NCI-H524 (cell line): ENCODE measurements around the gene GPC6.
A peak's percentile ranks its signal among the peaks of the same experiment; 100 is the strongest.

ENCODE experiments used
- DNase-seq, 2 experiments: peaks; one replicate each; lab custom pipeline; 2025; lab: John Stamatoyannopoulos, UW

GPC6 gene

DNA sequence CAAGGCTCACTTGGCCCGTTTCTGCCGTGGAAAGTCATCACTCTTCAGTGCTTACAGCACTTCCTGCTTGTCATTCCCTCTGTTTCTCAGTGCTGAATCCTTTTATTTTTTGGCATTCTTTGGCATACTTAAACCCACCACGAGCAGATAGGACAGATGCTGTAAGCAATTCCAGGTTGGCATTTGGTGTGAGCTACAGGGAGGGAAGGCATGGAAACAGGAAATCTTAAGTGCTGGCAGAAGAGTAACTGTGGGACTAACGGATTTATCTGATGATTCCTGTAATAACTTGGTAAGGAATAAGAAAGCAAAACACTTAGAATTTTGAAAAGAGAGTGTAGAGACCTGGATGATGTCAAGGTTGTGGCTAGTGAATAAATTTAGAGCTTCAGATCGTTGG, 273.4 kb downstream of the GPC6 start:
- DNase-seq, result peak in 1 of 2 experiments; percentile 57

DNA sequence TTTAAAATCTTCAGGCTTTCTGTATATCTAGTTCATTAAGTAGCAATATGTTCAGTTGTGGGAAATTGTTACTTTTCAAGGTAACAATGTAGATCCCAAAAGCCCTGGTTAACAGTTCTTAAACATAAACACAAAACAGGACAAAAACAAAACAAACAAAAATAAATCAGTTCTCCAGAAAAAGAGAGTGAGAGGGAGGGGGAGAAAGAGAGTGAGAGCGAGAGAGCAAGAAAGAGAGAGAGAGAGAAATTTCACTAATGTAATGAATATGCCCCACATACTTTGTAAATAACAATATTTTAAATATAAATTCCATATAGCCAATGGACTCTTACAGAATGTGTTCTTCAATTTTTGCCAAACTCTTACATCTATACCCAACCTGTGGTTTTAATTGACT, 275.5 kb downstream of the GPC6 start:
- DNase-seq, result no peak

DNA sequence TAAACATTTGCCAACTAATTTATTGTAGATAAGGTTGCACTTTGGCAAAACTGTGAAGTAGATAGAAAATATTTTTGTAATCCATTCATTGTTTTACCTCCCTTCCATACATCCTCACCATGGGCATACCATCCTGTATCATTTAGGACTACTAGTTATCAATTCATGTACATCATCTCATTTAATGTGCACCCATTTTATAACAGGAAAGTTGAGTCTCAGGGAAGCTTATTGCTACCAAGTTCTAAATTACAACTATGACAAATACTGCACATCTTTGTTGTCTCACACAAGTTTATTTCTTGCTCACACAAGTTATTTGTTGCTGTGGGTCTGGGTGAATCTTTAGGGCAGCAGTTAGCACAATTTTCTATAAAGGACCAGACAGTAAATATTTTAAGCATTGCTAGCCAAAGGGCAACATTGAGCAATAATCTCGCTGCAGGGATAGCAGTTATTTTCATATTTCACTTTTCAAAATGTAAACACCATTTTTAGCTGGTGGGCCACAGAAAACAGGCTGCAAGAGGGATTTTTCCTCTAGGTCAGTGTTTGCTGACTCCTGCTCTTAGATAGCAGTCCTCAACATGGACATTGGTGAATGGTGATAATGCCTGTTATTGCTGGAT, 276.5 kb downstream of the GPC6 start:
- no peak for DNase-seq

DNA sequence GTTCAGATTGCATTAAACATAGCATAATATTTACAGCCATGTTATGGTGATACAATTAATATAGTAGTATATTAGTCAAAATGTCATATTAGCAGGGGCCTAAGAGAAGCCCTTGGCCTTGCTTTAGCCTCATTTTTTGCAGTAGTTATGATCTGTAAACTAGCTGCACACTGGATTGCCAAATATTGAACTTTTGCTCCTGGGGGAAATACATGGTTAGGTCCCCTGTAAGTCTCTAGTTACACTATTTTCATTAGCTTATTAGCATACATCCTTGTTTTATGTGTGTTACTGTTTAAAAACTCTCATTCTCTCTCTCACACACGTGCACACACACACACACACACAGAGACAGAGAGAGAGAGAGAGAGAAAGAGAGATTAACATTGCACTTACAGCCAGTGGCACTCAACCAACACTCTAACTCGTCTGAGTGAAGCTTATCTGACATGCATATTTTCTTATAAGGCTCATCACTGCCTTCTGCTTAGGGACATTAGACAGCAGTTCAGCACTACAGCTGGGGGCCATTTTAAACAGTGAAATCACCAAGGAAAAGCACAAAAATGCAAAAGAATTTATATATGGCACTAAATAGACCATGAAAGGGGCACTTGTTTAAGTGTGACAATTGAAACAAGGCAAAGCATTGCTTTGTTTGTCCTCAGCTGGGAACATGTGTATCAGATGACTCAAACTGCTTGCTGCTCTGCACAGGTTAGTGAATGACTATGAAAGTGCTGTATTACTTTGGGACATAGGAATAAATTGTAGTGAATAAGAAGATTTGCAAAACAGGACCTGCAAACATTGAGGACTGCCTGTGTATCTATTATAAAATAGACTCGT, 278.7 kb downstream of the GPC6 start:
- DNase-seq, result peak; percentile 21 to 68

DNA sequence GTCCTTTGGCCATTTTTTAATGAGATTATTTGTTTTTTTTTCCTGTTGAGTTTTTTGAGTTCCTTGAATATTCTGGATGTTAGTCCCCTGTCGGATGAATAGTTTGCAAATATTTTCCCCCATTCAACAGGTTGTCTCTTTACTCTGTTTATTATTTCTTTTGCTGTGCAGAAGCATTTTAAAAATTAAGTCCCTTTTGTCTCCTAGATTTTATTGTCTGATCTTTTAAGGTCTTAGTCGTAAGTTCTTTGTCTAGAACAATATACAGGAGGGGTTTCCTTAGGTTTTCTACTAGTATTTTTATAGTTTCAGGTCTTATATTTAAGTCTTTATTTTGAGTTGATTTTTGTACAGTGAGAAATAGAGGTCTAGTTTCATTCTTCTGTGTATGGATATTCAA, 284.4 kb downstream of the GPC6 start:
- no peak for DNase-seq

DNA sequence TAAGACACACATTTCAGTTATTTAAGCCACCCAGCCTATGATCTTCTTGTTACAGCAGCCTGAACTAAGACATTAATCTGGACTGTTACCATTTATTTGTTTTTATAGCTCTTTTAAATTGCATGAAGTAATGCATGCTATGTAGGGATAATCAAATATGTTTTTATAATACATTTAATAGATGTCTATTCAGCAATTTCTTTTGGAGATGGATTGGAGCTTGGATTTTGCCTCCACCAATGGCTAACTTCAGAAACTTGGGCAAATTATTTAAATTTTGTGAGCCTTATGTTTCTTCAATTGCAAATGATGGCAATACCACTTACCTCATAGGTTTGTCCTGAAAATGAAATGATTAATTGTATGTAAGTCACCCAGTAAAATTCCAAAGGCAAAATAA, 288.7 kb downstream of the GPC6 start:
- DNase-seq, result no peak

DNA sequence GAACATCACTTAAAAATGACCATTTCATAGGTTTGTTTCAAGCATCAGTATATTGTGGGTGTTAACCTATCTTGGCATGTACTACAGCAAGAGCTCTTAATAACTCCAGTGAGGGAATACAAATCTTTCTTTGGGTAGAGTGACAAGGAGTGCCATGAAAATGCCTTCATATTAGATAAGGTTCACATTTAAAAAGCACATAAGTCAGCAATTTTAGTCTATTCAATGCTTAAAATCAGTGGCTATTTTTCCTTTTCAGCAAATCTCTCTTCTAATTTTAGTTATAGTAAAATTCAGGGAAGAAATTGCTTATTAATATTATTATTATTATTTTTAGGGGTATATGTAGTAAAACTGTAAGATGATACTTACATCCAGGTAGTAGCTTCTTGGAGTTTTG, 291.1 kb downstream of the GPC6 start:
- DNase-seq, result no peak

DNA sequence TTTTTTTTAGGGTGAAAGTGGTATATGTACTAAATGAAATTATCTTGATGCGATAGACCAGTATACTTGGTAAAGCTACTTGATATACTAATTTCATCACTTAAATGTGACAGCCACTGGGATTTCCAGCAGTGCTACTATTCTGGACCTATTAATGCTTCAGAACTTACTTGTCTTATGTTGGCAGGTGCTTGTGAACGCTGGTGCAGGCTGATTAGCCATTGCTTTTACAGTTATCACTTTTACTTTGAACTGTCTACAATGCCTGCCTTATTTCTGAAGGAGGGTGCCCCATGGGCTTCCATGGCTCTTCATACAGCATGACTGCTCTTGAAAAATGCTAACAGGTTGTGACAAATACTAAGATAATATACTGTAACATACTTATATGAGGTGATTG, 294.7 kb downstream of the GPC6 start:
- no peak for DNase-seq

DNA sequence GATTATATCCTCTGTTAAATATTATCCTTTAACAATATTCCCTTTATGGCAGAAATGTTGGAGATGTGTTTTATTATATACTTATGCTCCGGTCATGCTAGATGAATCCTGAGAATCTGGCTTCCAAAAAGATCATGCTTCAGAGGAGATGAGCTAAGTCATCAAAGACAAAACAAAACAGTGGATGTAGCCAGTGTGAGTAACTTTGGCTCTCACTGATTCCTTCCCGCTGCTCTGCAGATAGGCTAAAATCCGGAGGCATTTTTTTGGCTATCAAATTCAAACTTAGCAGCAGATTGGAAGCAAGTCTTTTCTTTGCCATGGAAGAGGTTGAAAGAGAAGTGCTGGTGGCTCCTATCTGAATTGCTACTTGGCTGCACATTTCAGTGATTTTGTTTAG, 295.9 kb downstream of the GPC6 start:
- no peak for DNase-seq

DNA sequence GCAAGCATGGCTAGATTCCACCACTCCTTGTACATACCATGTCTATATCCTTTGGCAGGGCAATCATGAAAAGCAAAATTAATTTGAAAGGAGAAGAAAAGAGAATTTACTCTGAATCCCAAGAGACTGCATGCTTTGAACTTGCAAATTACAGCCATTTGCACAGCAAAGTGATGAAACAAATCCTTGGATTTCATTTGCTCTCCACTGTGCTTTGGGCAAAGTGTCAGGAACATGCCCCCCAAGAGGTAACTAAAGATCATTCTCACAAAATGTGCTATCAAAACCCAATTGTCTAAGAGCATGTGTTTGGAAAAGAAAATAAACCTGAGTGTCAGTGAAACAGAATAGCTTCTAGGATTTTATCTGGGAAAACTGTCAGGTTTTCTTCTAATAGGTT, 298.5 kb downstream of the GPC6 start:
- DNase-seq, result no peak

DNA sequence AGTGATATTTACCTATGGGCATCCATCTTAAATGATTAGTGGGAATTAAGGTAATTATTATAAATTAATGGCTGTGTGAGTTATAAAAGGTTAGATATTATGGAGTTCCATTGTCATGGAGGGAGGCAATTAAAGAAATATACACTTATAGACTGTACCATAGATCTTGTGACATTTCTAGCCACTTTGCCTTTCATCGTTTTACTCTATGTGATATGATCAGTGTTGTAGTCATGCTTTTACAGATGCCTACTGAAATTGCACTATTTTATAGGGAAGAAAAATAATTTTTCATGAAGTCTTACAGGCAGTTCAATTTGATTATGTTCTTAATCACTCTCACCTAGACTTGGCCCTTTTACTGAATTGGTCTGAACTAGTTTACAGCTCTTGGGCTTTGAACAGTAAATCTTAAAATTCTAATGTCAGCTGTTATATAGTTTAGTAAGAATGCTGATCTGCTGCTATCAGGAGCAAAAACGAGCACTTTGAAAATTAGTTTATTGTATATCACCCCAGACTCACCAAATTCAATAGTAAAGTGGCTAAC, 301.2 kb downstream of the GPC6 start:
- no peak for DNase-seq

DNA sequence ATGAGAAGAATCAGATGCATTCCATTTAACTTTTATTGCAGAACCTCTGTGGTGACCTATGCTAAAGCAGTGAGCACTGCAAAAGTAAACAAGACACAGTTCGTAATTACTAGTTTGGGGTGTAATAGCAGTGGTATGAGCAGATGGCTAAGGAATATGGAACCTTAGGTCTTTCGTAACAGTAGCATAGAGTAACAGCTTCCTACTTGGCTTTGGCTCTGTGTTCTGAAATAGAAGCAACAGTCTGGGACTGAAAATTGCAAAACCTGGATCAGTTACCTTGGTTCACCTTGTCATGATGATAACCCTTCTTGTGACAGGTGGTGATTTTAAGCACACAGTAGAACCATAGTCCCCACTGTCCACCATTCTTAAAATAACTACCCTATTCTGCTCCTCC, 303.4 kb downstream of the GPC6 start:
- no peak for DNase-seq

DNA sequence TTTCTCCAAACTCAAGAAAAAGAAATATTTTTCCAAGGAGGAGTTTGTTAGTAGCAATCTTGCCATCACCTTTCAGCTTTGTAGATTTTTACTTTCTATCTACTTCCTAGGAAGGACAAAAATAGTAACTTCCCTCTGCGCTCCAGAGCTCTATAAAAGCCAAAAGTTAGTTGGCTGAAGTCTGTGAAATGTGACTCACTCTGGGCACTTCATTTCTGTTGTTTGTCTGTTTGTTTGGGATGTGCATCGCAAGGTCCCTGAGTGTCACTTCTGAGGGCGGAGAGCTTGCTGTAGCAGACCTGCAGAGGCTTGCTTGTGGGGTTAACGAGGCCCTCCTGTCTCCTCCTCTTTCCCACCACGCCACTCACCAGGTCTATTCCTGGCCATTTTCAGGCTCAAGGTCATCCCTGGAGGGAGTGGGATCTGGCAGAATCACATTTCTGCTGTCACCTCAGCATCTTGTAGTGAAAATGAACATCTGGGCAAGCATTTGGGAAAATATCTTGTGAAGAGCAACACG, 307.6 kb downstream of the GPC6 start:
- DNase-seq, result no peak

DNA sequence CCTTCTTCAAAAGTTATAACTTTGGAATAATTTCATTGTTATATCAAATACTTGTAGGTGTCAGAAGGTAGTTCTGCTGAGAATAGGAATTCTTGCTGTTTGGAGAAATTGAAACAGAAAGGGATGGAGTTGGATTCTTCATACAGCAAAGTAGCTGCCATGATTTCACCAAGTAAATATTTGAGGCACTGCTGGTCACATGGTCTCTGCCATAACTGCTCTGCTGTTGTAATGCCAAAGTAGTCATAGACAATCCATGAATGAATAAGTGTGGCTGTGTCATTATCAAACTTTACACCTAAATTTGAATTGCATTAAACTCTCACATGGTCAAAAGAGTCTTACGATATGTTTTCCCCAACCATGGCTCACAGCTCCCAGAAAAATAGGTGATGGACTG, 308.6 kb downstream of the GPC6 start:
- no peak for DNase-seq

DNA sequence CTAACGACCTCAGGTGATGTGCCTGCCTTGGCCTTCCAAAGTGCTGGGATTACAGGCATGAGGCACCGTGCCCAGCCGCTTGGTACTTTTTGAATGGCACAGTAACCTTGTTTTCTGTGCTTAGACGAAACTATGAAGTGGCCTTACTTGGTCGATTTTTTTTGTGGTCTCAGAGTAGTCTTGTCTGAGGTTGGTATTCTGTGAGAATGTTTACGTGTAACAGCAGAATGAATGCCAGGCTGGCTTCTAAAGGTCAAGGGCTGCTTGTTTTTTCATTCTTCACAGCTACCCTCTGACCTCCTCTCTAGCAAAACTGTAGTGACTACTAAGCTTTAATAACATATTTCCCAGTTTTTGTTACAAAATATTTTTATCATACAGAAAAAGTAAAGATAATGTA, 313.3 kb downstream of the GPC6 start:
- DNase-seq, result no peak

DNA sequence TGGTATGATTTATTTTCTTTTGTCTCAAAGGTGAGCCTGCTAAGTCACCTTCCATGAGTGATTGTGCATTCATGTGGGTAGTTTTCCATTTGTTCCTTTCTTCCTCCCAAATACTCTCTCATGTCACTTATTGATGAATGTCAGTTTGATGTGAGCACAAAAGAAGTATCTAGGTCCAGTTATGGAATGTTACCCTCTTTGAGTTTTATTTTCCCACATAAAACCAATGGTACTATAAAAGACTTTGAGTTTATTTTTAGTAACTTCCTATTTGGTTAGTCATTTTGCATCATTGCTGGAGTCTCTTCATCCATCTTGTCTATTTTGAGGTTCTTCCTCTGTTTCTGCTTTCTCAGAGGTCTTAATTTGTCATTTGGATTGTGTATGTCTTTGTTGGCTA, 321.3 kb downstream of the GPC6 start:
- DNase-seq, result no peak

DNA sequence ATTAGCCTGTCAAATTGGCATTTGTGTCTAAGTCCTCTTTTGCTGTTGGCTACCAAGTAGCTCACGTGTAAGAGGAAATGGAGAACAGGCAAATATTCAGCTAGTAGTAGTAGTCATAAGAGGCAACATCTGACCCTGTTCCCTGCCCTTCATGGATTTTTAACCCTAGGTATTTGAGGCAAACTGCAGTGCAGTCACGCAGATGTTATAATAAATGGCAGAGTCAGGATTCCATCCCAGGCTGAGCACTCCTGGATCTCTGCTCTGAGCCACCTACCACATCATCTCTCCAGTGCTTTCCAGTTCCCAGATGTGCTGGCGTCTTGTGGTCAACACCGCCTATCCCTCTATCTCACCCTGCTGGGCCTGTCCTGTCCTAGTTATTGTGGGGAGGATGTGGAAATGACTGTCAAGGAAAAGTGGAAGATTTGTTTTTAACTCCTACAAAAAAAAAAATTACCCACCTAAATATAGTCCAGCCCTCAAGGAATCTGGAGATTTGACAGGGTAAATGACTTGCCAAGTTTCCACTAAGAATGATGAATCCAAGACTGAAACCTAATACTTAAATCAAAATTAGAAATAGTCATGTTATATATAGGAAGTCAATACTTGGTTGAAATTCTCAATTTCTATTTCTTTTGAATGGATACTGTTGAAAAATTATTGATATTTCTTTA, 322.9 kb downstream of the GPC6 start:
- no peak for DNase-seq

DNA sequence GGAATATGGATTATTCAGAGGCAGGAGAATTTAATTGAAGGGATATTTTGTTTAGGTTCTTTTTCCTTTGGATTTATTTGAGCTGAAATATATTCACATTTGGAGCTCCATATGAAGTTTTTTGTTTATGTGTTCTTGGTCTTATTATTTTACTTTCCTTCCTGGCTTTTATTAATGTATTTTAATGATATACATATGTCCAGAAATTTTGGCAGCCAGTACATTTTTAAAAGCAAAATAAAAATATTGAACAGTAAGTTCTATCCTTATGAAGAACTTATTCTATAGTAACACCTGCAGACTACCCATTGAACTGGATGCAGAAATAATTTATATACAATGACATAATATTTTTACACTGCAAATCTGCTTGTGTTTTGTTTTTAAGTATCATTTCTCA, 323.6 kb downstream of the GPC6 start:
- no peak for DNase-seq

DNA sequence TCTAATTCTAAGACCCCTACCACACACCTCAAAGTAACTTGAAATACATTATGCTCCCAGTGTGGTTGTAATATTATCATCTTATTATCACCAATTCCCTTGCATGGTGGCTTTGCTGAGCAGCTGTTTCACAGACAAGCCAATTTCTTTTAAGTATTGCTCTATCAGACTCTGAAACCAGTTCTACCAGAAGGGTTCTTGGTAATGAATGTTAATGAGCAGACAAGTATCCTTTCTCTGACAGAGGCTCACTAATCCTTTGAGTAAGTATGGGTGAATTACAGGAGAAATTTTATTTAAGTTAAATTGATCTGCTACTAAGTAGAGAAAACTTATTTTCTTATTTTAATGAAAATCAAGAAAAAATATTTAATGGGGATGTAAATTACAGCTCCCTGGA, 326.0 kb downstream of the GPC6 start:
- DNase-seq, result peak; percentile 24 to 87

DNA sequence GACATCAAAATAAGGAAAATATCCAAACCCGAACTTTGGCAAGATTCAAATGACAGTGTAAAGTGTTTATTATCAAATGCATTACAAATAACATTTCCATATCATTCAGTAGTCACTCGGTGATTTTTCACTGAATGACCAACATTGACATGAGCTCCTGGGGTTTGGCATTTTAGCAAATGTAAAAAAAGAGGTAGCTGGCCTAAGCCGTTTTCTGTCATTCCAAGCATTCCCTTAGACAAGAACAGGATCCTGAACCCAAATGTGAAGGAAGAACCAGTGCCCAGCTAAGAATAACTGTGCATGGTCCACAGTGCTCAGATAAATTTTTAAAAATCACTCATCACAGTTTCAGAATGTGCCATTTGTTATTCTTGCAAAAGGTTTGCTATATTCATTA, 327.9 kb downstream of the GPC6 start:
- no peak for DNase-seq

DNA sequence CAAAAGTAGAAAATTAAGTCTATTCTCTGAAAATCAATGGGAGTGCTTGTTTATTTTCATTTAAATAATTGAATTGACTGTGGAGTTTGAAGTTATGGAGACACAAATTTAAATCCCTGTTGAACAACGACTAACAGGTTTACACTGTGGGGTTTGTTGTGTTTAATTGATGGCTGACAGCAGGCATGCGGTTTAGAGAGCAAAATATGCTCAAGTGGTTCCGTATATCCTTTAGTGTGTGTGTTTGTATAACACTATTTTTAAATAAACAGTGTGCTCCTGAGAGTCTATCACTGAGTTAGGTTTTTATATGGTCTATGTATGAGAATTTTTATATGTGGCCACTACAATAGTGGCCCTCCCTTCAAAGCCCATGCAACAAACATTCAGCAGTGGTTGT, 332.0 kb downstream of the GPC6 start:
- DNase-seq, result no peak

DNA sequence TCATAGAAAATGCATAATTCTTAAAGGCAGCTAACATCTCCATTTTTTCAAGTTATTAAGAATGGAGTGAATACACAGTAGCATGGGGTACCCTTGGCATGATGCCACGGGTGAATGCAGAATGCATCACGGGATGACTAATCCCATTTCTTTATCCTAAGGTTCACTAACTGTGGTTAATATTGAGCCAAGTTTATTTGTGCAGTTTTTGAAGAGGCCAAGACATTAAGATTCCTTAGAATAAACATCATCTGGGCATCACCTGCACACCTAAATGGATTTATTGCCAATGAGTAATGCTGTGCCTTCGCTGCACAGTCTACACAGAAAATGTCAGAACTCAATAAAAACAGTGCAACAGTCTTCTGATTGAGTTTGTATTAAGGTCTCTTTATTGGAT, 333.1 kb downstream of the GPC6 start:
- peak in 1 of 2 experiments; percentile 59 for DNase-seq
